Parathyroid adenoma (tissue), 2 donors: ENCODE data around the gene GAREM2.

Experiments
- H2AFZ ChIP-seq: fragments of 300-600 bp; sonication (generic); one replicate; pipeline ENCODE4 v1.7.0; 2017; ENCODE audit warnings: antibody characterized with exemption, mild to moderate bottlenecking
- H3K27ac ChIP-seq: fragments of 300-600 bp; sonication (generic); one replicate; pipeline ENCODE4 v1.7.0; 2017
- H3K27me3 ChIP-seq: fragments of 300-600 bp; sonication (generic); one replicate; pipeline ENCODE4 v1.7.0; 2017; ENCODE audit warnings: low read length; ENCODE audit not compliant: control insufficient read depth, insufficient read depth
- H3K36me3 ChIP-seq: fragments of 300-600 bp; sonication (generic); one replicate; pipeline ENCODE4 v1.7.0; 2017; ENCODE audit warnings: low read length; ENCODE audit not compliant: control insufficient read depth, insufficient read depth
- H3K4me1 ChIP-seq: fragments of 300-600 bp; sonication (generic); one replicate; pipeline ENCODE4 v1.7.0; 2017; ENCODE audit warnings: control low read depth
- H3K4me2 ChIP-seq: fragments of 300-600 bp; sonication (generic); one replicate; pipeline ENCODE4 v1.7.0; 2017; ENCODE audit warnings: low read length
- H3K4me3 ChIP-seq: fragments of 300-600 bp; sonication (generic); one replicate; pipeline ENCODE4 v1.7.0; 2017; ENCODE audit warnings: low read depth, low read length
- H3K79me2 ChIP-seq: fragments of 300-600 bp; sonication (generic); one replicate; pipeline ENCODE4 v1.7.0; 2017; ENCODE audit warnings: control low read depth
- H3K9ac ChIP-seq: fragments of 300-600 bp; sonication (generic); one replicate; pipeline ENCODE4 v1.7.0; 2017; ENCODE audit warnings: mild to moderate bottlenecking
- H3K9me3 ChIP-seq: fragments of 300-600 bp; sonication (generic); one replicate; pipeline ENCODE4 v1.7.0; 2017; ENCODE audit warnings: low read length; ENCODE audit not compliant: control insufficient read depth
- TF ChIP-seq, protein P1 (sequence below): fragments of 300-600 bp; sonication (generic); IDR thresholded peaks from one replicate; pipeline ENCODE4 v1.7.0; 2017; ENCODE audit warnings: antibody characterized with exemption, mild to moderate bottlenecking
- donor health status: primary hyperparathyroidism.

Gene GAREM2

DNA sequence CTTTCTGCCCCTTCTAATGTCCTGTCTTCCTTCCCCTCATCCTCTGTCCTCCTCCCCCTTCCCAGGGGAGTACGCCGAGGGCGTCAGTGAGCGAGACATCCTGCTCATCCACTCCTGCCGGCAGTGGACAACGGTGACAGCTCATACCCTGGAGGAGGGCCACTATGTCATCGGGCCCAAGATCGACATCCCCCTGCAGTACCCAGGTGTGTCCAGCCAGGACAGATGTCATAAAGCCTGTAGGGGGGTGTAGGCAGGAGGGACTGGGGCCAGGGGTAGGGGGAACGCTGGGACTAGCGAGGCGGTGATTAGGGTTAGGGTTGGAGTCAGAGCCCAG lies 3.4 kb downstream of the GAREM2 start:
- peak overlapping the region; percentile 30 for H2AFZ ChIP-seq
- no peaks in the 10 kb centered on the region for H3K27me3 ChIP-seq
- TF ChIP-seq, protein P1, sequence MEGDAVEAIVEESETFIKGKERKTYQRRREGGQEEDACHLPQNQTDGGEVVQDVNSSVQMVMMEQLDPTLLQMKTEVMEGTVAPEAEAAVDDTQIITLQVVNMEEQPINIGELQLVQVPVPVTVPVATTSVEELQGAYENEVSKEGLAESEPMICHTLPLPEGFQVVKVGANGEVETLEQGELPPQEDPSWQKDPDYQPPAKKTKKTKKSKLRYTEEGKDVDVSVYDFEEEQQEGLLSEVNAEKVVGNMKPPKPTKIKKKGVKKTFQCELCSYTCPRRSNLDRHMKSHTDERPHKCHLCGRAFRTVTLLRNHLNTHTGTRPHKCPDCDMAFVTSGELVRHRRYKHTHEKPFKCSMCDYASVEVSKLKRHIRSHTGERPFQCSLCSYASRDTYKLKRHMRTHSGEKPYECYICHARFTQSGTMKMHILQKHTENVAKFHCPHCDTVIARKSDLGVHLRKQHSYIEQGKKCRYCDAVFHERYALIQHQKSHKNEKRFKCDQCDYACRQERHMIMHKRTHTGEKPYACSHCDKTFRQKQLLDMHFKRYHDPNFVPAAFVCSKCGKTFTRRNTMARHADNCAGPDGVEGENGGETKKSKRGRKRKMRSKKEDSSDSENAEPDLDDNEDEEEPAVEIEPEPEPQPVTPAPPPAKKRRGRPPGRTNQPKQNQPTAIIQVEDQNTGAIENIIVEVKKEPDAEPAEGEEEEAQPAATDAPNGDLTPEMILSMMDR, result no peak

DNA sequence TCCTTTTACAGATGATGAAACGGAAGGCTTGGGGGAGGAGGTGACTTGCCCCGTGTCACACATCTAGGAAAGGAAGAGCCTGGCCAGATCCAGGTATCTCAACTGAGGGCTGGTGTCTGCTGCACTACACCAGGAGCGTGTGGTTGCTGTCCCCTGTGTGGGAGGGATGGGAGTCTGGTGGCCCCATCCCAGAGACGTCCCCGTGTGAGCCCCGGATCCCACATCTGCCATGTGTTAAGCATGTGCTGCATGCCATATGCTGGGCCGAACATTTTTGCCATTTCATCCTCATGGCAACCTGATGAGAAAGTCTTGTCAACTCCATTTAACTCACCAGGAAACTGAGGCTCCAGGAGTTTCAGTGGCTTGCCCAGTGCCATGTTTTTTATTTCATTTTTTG lies 4.2 kb downstream of the GAREM2 start:
- Histone ChIP-seq H3K27me3 (no peaks in the 10 kb centered on the region), H3K36me3 (no peaks in the 10 kb centered on the region), H3K27ac (peak overlapping the region; percentile 98), H3K4me2 (no peak overlapping the region), H2AFZ (no peak overlapping the region), H3K4me1 (peaks cover 48% of the 10 kb centered on the region), H3K9ac (no peak overlapping the region), H3K4me3 (no peak overlapping the region), H3K9me3 (no peaks in the 10 kb centered on the region), H3K79me2 (peaks cover 43% of the 10 kb centered on the region)
- TF ChIP-seq, protein P1, result no peak

More for the DNA sequence above, 3.4 kb downstream of the GAREM2 start:
- peak overlapping the region; percentile 98 for H3K27ac ChIP-seq
- H3K4me2 ChIP-seq, result peak overlapping the region; percentile 93
- no peaks in the 10 kb centered on the region for H3K36me3 ChIP-seq
- H3K9ac ChIP-seq, result no peak overlapping the region
- H3K9me3 ChIP-seq, result no peaks in the 10 kb centered on the region
- peak overlapping the region; percentile 58 for H3K4me3 ChIP-seq
- peaks cover 38% of the 10 kb centered on the region for H3K79me2 ChIP-seq
- peaks cover 40% of the 10 kb centered on the region for H3K4me1 ChIP-seq

DNA sequence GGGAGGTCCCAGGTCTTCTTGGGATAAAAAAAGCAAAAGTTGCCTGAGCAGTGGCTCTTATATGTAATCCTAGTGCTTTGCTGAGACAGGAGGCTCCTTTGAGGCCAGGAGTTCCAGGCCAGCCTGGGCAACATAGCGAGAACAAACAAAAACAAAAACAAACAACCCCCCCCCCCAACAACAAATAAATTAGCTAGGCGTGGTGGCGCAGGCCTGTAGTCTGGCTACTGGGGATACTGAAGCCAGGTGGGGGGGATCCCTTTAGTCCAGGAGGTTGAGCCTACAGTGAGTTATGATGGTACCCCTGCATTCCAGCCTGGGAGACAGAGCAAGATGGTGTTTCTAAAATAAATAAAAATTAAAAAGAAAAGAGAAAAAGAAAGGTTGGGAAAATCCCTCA lies 5.4 kb downstream of the GAREM2 start:
- Histone ChIP-seq H3K27ac (peak overlapping the region; percentile 89), H3K27me3 (no peaks in the 10 kb centered on the region), H3K79me2 (peaks cover 53% of the 10 kb centered on the region), H3K9me3 (no peaks in the 10 kb centered on the region), H3K36me3 (no peaks in the 10 kb centered on the region), H3K9ac (no peak overlapping the region), H3K4me2 (peak overlapping the region; percentile 46), H2AFZ (no peak overlapping the region), H3K4me1 (peaks cover 57% of the 10 kb centered on the region), H3K4me3 (no peak overlapping the region)
- TF ChIP-seq, protein P1, result no peak

DNA sequence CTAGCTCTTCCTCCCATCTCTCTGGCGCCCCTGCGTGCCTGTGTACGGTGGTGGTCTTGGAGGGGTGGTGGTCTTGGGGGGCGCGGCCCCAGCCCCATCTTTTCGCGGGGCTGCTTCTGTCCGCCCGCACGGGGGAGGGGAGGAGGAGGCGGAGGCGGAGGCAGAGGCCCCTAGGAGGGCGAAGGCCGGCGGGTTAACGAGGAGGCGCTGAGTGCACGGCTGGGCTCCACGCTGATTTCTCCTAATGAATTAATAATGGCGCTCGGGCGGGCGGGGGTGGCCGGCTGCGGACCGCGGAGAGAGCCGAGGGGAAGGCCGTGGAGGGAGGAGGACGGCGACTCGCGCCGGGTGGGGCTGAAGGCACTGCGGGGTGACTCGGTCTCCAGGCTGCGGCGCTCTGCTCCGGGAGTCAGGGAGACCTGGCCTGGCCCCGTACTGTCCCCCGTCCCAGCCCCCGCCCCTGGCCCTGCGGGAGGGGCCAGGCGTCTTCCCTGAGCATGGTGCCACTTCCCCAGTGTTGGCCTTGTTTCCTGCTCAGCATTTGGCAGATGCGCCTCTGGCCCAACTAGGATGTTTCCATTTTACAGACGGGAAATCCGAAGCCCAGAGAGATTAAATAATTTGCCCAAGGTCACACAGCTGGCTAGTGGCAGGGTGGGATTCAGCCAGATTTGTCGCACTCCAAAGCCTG lies 6.0 kb downstream of the GAREM2 start:
- peak overlapping the region; percentile 28 for H3K4me3 ChIP-seq
- peak overlapping the region; percentile 46 for H3K4me2 ChIP-seq
- TF ChIP-seq, protein P1, result no peak
- peak overlapping the region; percentile 89 for H3K27ac ChIP-seq
- H2AFZ ChIP-seq, result peak overlapping the region; percentile 62
- H3K36me3 ChIP-seq, result no peaks in the 10 kb centered on the region
- H3K9me3 ChIP-seq, result no peaks in the 10 kb centered on the region
- no peaks in the 10 kb centered on the region for H3K27me3 ChIP-seq
- peaks cover 53% of the 10 kb centered on the region for H3K79me2 ChIP-seq
- H3K9ac ChIP-seq, result peak overlapping the region; percentile 12
- peaks cover 57% of the 10 kb centered on the region for H3K4me1 ChIP-seq

DNA sequence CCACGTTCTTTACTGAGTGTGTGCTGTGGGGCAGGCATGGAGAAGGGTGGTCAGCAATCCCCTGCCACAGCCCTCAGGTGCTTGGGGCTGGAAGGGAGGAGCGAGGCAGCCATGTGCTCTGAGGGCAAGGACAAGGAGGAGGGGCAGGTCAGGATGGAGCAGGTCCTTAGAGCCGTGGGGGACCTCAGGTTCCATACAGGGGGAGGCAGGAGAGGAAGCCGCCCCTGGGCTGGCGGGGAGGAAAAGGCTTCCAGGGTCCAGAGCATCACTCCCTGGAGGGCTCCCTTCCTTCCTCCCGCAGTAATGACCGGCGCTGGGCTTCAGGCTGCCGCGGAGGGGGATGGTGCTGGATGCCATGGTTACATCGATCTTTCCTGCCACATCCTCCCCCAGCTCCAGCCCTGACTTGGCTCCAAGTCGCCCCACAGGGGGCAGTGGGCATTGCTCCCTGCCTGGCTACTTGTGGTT lies 6.6 kb downstream of the GAREM2 start:
- peaks cover 57% of the 10 kb centered on the region for H3K4me1 ChIP-seq
- TF ChIP-seq, protein P1, result no peak
- H3K27me3 ChIP-seq, result no peaks in the 10 kb centered on the region
- no peak overlapping the region for H3K9ac ChIP-seq
- H2AFZ ChIP-seq, result no peak overlapping the region
- no peaks in the 10 kb centered on the region for H3K36me3 ChIP-seq
- no peak overlapping the region for H3K4me3 ChIP-seq
- H3K79me2 ChIP-seq, result peaks cover 49% of the 10 kb centered on the region
- H3K4me2 ChIP-seq, result peak overlapping the region; percentile 46
- no peaks in the 10 kb centered on the region for H3K9me3 ChIP-seq
- peak overlapping the region; percentile 89 for H3K27ac ChIP-seq
